Measurements from ENCODE around the gene SLC25A34.

SLC25A34 gene

DNA sequence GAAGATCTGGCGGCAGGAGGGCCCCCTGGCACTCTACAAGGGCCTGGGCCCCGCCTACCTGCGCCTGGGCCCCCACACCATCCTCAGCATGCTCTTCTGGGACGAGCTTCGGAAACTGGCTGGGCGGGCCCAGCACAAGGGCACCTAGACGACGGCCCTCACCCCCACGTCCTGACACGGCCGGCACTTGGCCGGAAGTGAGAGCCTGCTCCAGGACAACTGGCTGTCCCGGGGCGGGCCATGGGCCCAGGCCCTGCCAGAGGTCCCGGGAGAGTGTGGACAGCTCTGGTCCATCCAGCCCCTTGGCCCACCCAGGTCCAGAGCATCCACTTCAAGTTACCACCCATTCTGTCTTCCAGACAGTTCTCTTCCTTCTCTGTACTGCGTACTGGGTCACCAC lies 3.2 kb downstream of the SLC25A34 start:
- no peaks in the 10 kb centered on the region for H3K27me3 ChIP-seq (ENCODE audit: control insufficient read depth in 1 of 2, insufficient read depth in 2 of 2, low read length in 2 of 2)
- no peaks in the 10 kb centered on the region for H3K9me3 ChIP-seq (ENCODE audit: control insufficient read depth in 1 of 2, low read length in 2 of 2)
- peaks cover 31 to 56% of the 10 kb centered on the region in 2 donors for H3K4me1 ChIP-seq (ENCODE audit: control insufficient read depth in 1 of 2, insufficient read depth in 2 of 2, low read length in 2 of 2)
- H3K27ac ChIP-seq (ENCODE audit: low read depth, low read length) = peak overlapping the region; percentile 1
- peaks cover 0 to 11% of the 10 kb centered on the region in 2 donors for H3K36me3 ChIP-seq (ENCODE audit: control insufficient read depth in 1 of 2, insufficient read depth in 2 of 2, low read length in 2 of 2)
- no peak overlapping the region for H3K9ac ChIP-seq (ENCODE audit: low read depth in 1 of 2, low read length in 2 of 2)
- no peak overlapping the region for H3K4me3 ChIP-seq (ENCODE audit: low read depth in 1 of 2, low read length in 2 of 2)

DNA sequence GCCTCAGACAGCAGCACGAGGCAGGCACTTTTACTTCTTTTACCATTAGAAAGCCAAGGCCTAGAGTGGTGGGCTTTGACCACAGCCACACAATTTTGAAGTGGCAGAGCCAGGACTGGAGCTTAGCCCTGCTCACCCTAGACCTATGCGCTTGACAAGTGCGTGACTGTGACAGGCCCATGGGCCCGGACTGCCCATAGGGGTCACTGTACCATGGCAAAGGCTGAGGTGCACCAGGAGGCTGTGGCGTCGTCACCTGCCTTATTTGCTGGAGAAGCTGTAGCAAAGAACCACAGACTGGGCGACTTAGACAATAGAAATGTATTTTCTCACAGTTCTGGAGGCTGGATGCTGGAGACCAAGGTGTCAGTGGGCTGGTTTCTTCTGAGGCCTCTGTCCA lies 3.7 kb downstream of the SLC25A34 start:
- H3K4me1 ChIP-seq (ENCODE audit: control insufficient read depth in 1 of 2, insufficient read depth in 2 of 2, low read length in 2 of 2) = peaks cover 29 to 52% of the 10 kb centered on the region in 2 donors
- no peaks in the 10 kb centered on the region for H3K9me3 ChIP-seq (ENCODE audit: control insufficient read depth in 1 of 2, low read length in 2 of 2)
- no peak overlapping the region for H3K9ac ChIP-seq (ENCODE audit: low read depth in 1 of 2, low read length in 2 of 2)
- H3K36me3 ChIP-seq (ENCODE audit: control insufficient read depth in 1 of 2, insufficient read depth in 2 of 2, low read length in 2 of 2) = peaks cover 0 to 6% of the 10 kb centered on the region in 2 donors
- H3K27me3 ChIP-seq (ENCODE audit: control insufficient read depth in 1 of 2, insufficient read depth in 2 of 2, low read length in 2 of 2) = no peaks in the 10 kb centered on the region
- H3K4me3 ChIP-seq (ENCODE audit: low read depth in 1 of 2, low read length in 2 of 2) = no peak overlapping the region
- H3K27ac ChIP-seq (ENCODE audit: low read depth, low read length) = peak overlapping the region; percentile 1

DNA sequence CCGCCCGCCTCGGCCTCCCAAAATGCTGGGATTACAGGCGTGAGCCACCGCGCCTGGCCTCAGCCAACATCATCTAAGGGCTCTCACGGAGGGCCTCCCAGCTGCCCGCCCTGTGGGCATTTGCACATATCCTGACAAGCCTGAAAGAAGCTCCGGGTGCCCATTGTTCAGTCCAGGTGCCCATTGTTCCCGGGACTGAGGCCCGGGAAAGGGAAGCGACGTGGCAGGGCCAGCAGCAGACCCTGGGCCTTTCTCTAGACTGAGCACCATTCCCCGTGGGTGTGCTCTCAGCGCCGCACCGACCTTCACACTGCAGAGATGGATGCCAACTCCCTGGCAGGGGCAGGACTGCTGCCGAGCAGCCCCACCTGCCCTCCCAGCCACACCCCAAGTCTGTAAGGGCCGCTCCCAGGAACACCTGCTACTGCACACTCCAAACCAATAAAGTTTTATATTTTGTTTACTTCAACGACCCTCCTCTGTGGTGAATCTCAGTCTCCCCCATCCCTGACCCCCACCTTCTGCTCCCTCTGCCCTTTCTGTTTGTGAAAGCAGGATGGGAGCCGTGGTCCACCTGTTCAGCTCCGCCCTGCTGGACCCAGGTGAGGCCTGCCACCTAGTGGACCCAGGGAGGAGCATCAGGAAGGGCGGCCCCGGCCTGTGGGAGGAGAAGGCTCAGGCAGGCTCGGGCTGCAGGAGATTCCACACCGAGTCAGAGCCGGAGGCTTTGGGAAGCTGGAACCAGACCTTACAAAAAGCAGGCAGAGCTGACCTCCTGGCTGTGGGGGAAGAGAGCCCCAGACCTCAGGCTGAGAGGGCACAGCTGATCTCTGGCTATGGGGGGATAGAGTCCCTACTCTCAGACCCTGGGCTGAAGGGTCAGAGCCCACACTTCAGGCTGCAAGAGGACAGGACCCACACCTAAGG lies 5.1 kb downstream of the SLC25A34 start:
- Histone ChIP-seq H3K9me3 (ENCODE audit: control insufficient read depth in 1 of 2, low read length in 2 of 2) (no peaks in the 10 kb centered on the region), H3K9ac (ENCODE audit: low read depth in 1 of 2, low read length in 2 of 2) (peak overlapping the region; percentile 61 to 77), H3K4me1 (ENCODE audit: control insufficient read depth in 1 of 2, insufficient read depth in 2 of 2, low read length in 2 of 2) (peaks cover 18 to 38% of the 10 kb centered on the region in 2 donors), H3K36me3 (ENCODE audit: control insufficient read depth in 1 of 2, insufficient read depth in 2 of 2, low read length in 2 of 2) (peaks cover 0 to 5% of the 10 kb centered on the region in 2 donors), H3K27ac (ENCODE audit: low read depth, low read length) (peak overlapping the region; percentile 84), H3K27me3 (ENCODE audit: control insufficient read depth in 1 of 2, insufficient read depth in 2 of 2, low read length in 2 of 2) (no peaks in the 10 kb centered on the region), H3K4me3 (ENCODE audit: low read depth in 1 of 2, low read length in 2 of 2) (peak overlapping the region; percentile 37 to 50)

DNA sequence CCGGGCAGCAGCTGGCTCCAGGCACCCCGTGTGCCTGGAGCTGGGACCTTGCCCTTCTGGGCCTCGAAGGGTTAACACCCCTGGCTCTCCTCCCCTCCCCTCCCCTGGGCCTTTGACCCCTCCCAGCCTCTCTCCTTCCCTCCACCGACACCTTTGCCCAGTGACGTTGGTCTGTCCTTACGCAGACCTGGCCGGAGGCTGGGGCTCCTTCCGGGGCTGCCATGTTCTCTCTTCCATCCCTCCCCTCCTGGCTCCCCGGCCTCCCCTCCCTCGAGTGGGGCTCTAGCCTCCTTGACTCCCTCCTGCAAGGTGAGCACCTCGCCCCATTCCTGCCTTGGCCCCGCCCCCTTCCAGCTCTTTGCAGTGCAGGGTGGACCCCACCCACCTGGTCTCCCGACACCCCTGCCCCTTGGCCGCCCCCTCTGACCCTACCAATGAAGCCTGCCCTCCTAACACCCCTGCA lies 6.3 kb downstream of the SLC25A34 start, which contains the start of gene TMEM82:
Gene TMEM82, plus strand, starts transcription at position 161 of the 463 bp plus-strand sequence. Its CDS starts 61 bp downstream, at position 222.
- H3K4me1 ChIP-seq (ENCODE audit: control insufficient read depth in 1 of 2, insufficient read depth in 2 of 2, low read length in 2 of 2) = peaks cover 18 to 32% of the 10 kb centered on the region in 2 donors
- no peaks in the 10 kb centered on the region for H3K27me3 ChIP-seq (ENCODE audit: control insufficient read depth in 1 of 2, insufficient read depth in 2 of 2, low read length in 2 of 2)
- H3K4me3 ChIP-seq (ENCODE audit: low read depth in 1 of 2, low read length in 2 of 2) = peak within 1 kb of the TSS; percentile 58 to 65
- no peaks in the 10 kb centered on the region for H3K9me3 ChIP-seq (ENCODE audit: control insufficient read depth in 1 of 2, low read length in 2 of 2)
- peak within 1 kb of the TSS; percentile 70 to 77 for H3K9ac ChIP-seq (ENCODE audit: low read depth in 1 of 2, low read length in 2 of 2)
- peaks cover 0 to 5% of the 10 kb centered on the region in 2 donors for H3K36me3 ChIP-seq (ENCODE audit: control insufficient read depth in 1 of 2, insufficient read depth in 2 of 2, low read length in 2 of 2)
- peak within 1 kb of the TSS; percentile 84 for H3K27ac ChIP-seq (ENCODE audit: low read depth, low read length)

DNA sequence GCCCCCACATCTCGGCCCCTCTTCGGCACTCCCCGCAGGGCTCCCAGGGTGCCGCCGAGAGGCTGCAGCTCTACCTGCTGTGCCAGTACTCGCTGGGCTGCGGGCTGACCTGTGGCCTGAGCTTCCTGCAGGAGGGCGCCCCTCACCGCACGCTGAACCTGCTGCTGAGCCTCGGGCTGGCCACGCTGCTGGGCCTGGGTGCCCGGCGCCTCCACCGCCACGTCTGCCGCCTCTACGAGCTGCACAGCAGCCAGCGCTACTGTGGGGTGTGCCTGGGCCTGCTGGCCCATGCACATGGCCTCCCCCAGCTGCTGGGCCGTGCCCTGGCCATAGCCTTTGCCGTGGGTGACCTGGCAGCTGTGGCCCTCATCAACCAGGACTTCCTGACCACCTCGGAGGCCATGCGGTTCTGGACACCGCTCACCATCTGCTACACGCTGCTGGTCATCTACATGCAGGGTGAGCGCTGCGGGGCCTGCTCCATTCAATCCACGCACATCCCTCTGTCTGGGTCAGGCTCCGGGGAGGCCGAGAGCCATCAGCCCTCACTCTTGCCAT lies 8.1 kb downstream of the SLC25A34 start:
- Histone ChIP-seq H3K9me3 (ENCODE audit: control insufficient read depth in 1 of 2, low read length in 2 of 2) (no peaks in the 10 kb centered on the region), H3K27ac (ENCODE audit: low read depth, low read length) (no peak overlapping the region), H3K9ac (ENCODE audit: low read depth in 1 of 2, low read length in 2 of 2) (no peak overlapping the region), H3K4me1 (ENCODE audit: control insufficient read depth in 1 of 2, insufficient read depth in 2 of 2, low read length in 2 of 2) (peaks cover 9 to 17% of the 10 kb centered on the region in 2 donors), H3K4me3 (ENCODE audit: low read depth in 1 of 2, low read length in 2 of 2) (no peak overlapping the region), H3K36me3 (ENCODE audit: control insufficient read depth in 1 of 2, insufficient read depth in 2 of 2, low read length in 2 of 2) (peaks cover 0 to 4% of the 10 kb centered on the region in 2 donors), H3K27me3 (ENCODE audit: control insufficient read depth in 1 of 2, insufficient read depth in 2 of 2, low read length in 2 of 2) (no peaks in the 10 kb centered on the region)

DNA sequence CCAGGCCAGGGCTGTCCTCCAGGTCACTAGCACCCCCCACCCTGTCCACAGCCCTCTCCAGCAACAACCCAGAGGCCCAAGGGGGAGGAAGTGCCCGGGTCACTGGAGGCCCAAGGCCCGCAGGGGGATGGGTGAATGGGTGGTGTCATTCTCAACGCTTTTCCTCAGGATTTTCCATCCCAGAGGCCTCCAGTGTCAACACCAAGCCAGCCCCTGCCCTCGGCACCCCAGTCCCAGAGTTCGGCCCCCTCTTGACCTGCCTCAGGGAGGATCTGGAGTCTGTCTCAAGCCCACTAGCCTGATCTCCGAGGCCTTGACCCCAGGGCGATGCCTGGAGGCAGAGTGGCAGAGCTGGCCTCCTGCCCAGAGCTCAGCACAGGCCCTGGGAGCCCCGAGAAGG lies 11.3 kb downstream of the SLC25A34 start:
- H3K36me3 ChIP-seq (ENCODE audit: control insufficient read depth in 1 of 2, insufficient read depth in 2 of 2, low read length in 2 of 2) = no peaks in the 10 kb centered on the region
- H3K27ac ChIP-seq (ENCODE audit: low read depth, low read length) = no peak overlapping the region
- no peak overlapping the region for H3K4me3 ChIP-seq (ENCODE audit: low read depth in 1 of 2, low read length in 2 of 2)
- H3K27me3 ChIP-seq (ENCODE audit: control insufficient read depth in 1 of 2, insufficient read depth in 2 of 2, low read length in 2 of 2) = no peaks in the 10 kb centered on the region
- peaks cover 8 to 17% of the 10 kb centered on the region in 2 donors for H3K4me1 ChIP-seq (ENCODE audit: control insufficient read depth in 1 of 2, insufficient read depth in 2 of 2, low read length in 2 of 2)
- H3K9ac ChIP-seq (ENCODE audit: low read depth in 1 of 2, low read length in 2 of 2) = no peak overlapping the region
- H3K9me3 ChIP-seq (ENCODE audit: control insufficient read depth in 1 of 2, low read length in 2 of 2) = no peaks in the 10 kb centered on the region

DNA sequence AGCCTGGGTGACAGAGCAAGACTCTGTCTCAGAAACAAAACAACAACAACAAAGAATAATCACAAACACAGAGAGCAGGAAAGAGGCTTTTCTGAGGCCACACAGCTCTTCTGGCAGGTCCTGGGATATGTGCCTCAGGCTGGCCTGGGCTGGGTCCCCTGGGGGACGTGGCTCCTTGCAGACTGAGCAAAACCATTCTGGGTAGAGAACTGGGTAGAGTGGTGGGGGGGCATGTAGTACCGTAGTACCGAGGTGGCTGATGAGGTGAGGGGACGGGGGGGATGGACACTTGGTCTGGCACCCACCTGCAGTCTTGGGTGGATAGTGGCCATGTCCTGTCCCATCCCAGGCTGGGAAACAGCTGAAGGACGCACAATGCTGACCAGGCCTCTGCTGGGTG lies 12.2 kb downstream of the SLC25A34 start:
- Histone ChIP-seq H3K9ac (ENCODE audit: low read depth in 1 of 2, low read length in 2 of 2) (no peak overlapping the region), H3K4me1 (ENCODE audit: control insufficient read depth in 1 of 2, insufficient read depth in 2 of 2, low read length in 2 of 2) (peaks cover 8 to 14% of the 10 kb centered on the region in 2 donors), H3K36me3 (ENCODE audit: control insufficient read depth in 1 of 2, insufficient read depth in 2 of 2, low read length in 2 of 2) (no peaks in the 10 kb centered on the region), H3K27me3 (ENCODE audit: control insufficient read depth in 1 of 2, insufficient read depth in 2 of 2, low read length in 2 of 2) (no peaks in the 10 kb centered on the region), H3K4me3 (ENCODE audit: low read depth in 1 of 2, low read length in 2 of 2) (no peak overlapping the region), H3K27ac (ENCODE audit: low read depth, low read length) (no peak overlapping the region), H3K9me3 (ENCODE audit: control insufficient read depth in 1 of 2, low read length in 2 of 2) (no peaks in the 10 kb centered on the region)

DNA sequence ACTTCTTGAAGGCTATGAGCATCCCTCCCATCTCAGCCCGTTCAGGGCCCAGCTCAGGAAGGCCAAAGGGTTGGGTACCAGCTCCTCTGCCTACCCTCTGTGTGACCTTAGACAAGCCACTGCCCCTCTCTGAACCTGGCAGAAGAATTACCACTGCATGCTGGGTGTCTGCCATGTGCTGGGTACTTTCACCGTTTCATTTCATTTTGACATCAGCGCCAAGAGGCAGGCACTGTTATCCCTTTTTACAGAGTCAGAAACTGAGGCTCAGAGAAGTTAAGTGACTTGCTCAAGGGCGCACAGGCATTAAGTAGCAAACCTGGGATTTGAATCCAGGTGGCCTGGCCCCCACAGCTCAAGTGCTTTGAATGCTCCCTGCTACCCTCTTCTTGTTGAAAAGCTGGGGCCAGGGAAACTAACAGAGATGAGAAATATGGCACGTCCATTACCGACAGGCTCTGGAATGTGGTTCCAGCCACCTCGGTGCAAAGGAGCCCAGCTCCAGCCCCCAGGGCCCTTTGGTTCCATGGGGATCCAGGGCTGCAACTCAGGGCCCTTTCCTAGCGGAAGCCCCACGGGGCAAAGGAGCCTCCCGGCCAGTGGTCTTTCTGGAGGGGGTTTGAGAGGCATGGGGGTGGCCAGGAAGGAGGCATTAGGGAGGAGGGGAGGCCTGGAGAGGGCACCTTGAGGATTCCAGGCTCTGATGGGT lies 12.8 kb downstream of the SLC25A34 start:
- Histone ChIP-seq H3K9ac (ENCODE audit: low read depth in 1 of 2, low read length in 2 of 2) (no peak overlapping the region), H3K4me3 (ENCODE audit: low read depth in 1 of 2, low read length in 2 of 2) (no peak overlapping the region), H3K27ac (ENCODE audit: low read depth, low read length) (no peak overlapping the region), H3K4me1 (ENCODE audit: control insufficient read depth in 1 of 2, insufficient read depth in 2 of 2, low read length in 2 of 2) (peaks cover 8 to 12% of the 10 kb centered on the region in 2 donors), H3K36me3 (ENCODE audit: control insufficient read depth in 1 of 2, insufficient read depth in 2 of 2, low read length in 2 of 2) (no peaks in the 10 kb centered on the region), H3K9me3 (ENCODE audit: control insufficient read depth in 1 of 2, low read length in 2 of 2) (no peaks in the 10 kb centered on the region), H3K27me3 (ENCODE audit: control insufficient read depth in 1 of 2, insufficient read depth in 2 of 2, low read length in 2 of 2) (no peaks in the 10 kb centered on the region)

DNA sequence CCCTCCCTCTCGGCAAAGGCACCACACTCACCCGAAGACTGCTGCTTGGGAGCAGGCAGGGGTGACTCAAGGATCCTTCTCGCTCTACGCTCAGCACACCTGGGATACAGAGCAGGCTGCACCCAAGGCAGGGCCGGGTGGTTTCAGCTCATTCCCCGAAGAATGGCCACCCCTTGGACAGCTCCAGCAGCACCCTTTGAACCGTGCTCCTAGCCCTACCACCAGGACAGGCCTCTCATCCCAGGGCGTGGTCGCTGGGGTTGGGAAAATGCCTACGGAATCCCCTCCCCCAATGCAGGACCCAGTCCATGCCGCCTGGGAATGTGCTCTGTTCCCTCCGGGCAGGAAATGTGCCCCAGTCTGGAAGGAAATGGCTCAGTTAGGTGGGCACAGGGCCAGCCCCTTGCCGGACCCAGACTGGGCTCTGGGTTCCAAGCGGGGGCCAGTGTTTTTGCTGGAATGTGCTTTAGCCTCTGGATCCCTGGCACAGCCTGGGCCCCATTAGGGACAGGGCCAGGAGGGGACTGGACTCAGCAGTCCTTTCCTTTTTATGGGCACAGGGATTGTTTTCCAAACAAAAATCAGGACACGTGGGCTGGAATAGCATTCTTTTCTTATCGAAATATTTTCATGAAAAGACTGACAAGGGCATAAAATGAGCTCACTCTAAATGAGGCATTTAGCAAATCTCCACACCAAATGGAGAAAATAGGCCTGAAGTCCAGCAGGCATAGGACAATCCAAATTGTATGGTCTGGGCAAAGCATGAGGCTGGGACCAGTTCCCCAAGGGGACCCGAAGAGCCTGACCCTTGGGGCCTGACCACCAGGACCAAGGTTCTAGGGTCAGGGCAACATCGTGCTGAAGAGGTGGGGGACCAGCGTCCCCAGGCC lies 13.6 kb downstream of the SLC25A34 start:
- Histone ChIP-seq H3K4me3 (ENCODE audit: low read depth in 1 of 2, low read length in 2 of 2) (peak overlapping the region in 1 of 2 donors; percentile 3), H3K27ac (ENCODE audit: low read depth, low read length) (no peak overlapping the region), H3K9ac (ENCODE audit: low read depth in 1 of 2, low read length in 2 of 2) (no peak overlapping the region), H3K36me3 (ENCODE audit: control insufficient read depth in 1 of 2, insufficient read depth in 2 of 2, low read length in 2 of 2) (no peaks in the 10 kb centered on the region), H3K9me3 (ENCODE audit: control insufficient read depth in 1 of 2, low read length in 2 of 2) (no peaks in the 10 kb centered on the region), H3K4me1 (ENCODE audit: control insufficient read depth in 1 of 2, insufficient read depth in 2 of 2, low read length in 2 of 2) (peaks cover 8 to 12% of the 10 kb centered on the region in 2 donors), H3K27me3 (ENCODE audit: control insufficient read depth in 1 of 2, insufficient read depth in 2 of 2, low read length in 2 of 2) (no peaks in the 10 kb centered on the region)

Measured in duodenal mucosa (tissue), 2 donors.